ENCODE results near the gene MYRIP. TPM values are rescaled to one million over a fixed set of nuclear protein-coding genes. Genes with fewer than 3 reads are reported as not detected.
A peak's percentile ranks its signal among the peaks of the same experiment; 100 is the strongest.

The MYRIP gene
- polyA plus RNA-seq, 3 donors: not detected

- Histone ChIP-seq H3K9ac (ENCODE audit: insufficient read depth, low read length, poor library complexity, severe bottlenecking) (no peak overlapping the region), H3K4me2 (replicated peaks; ENCODE audit: extremely low read depth, low read length, poor library complexity, severe bottlenecking) (no peak overlapping the region), H4K20me1 (ENCODE audit: insufficient read depth, low read length) (no peaks in the 10 kb centered on the region), H3K36me3 (replicated peaks in 1 of 2; ENCODE audit: control insufficient read depth in 1 of 2, insufficient read depth in 2 of 2, low read length in 2 of 2) (no peaks in the 10 kb centered on the region), H3K27ac (ENCODE audit: low read depth in 1 of 2, low read length in 2 of 2) (no peak overlapping the region), H3K9me3 (replicated peaks in 1 of 2; ENCODE audit: control insufficient read depth in 1 of 2, insufficient read depth in 1 of 2, low read length in 2 of 2) (no peaks in the 10 kb centered on the region), H2AFZ (ENCODE audit: insufficient read depth, low read depth, low read length, poor library complexity, severe bottlenecking) (no peak overlapping the region), H3K79me2 (ENCODE audit: insufficient read depth, low read length) (no peaks in the 10 kb centered on the region), H3K27me3 (ENCODE audit: control insufficient read depth in 2 of 2, insufficient read depth in 2 of 2, low read length in 2 of 2) (no peaks in the 10 kb centered on the region), H3K4me3 (replicated peaks in 1 of 3; ENCODE audit: low read depth in 2 of 3, low read length in 3 of 3) (no peak overlapping the region), H3K4me1 (ENCODE audit: control insufficient read depth in 1 of 2, insufficient read depth in 2 of 2, low read length in 2 of 2) (peaks cover 35 to 44% of the 10 kb centered on the region in 2 donors)
- H3K9me3 Mint-ChIP-seq: peaks cover 0 to 3% (median 0%) of the 10 kb centered on the region in 7 donors
- no peaks in the 10 kb centered on the region for H3K27me3 Mint-ChIP-seq (ENCODE audit: low read depth in 3 of 3)
- TF ChIP-seq CTCF (IDR thresholded peaks at IDR 0.05): no peak
- peak overlapping the region in 2 of 7 donors; percentile 2 to 21 for H3K27ac Mint-ChIP-seq
- peaks cover 45% of the 10 kb centered on the region for H3K4me1 Mint-ChIP-seq
- WGBS (ENCODE audit: insufficient coverage): no CpG with 5 or more reads among the region's 1 CpG
- no peak overlapping the region for H3K4me3 Mint-ChIP-seq
- intact Hi-C loops (cut with micrococcal nuclease): no loop called here
- no peak for DNase-seq
- H3K36me3 Mint-ChIP-seq: no peaks in the 10 kb centered on the region
Measured at GRCh38 chr3:40302784-40303183, 493.4 kb downstream of the MYRIP start.

- Histone ChIP-seq H3K4me3 (replicated peaks in 1 of 3; ENCODE audit: low read depth in 2 of 3, low read length in 3 of 3) (no peak overlapping the region), H3K79me2 (ENCODE audit: insufficient read depth, low read length) (no peaks in the 10 kb centered on the region), H4K20me1 (ENCODE audit: insufficient read depth, low read length) (no peaks in the 10 kb centered on the region), H3K27me3 (ENCODE audit: control insufficient read depth in 2 of 2, insufficient read depth in 2 of 2, low read length in 2 of 2) (no peaks in the 10 kb centered on the region), H2AFZ (ENCODE audit: insufficient read depth, low read depth, low read length, poor library complexity, severe bottlenecking) (no peak overlapping the region), H3K9me3 (replicated peaks in 1 of 2; ENCODE audit: control insufficient read depth in 1 of 2, insufficient read depth in 1 of 2, low read length in 2 of 2) (no peaks in the 10 kb centered on the region), H3K27ac (ENCODE audit: low read depth in 1 of 2, low read length in 2 of 2) (no peak overlapping the region), H3K36me3 (replicated peaks in 1 of 2; ENCODE audit: control insufficient read depth in 1 of 2, insufficient read depth in 2 of 2, low read length in 2 of 2) (no peaks in the 10 kb centered on the region), H3K9ac (ENCODE audit: insufficient read depth, low read length, poor library complexity, severe bottlenecking) (no peak overlapping the region), H3K4me1 (ENCODE audit: control insufficient read depth in 1 of 2, insufficient read depth in 2 of 2, low read length in 2 of 2) (peaks cover 34 to 41% of the 10 kb centered on the region in 2 donors), H3K4me2 (replicated peaks; ENCODE audit: extremely low read depth, low read length, poor library complexity, severe bottlenecking) (no peak overlapping the region)
- WGBS (ENCODE audit: insufficient coverage): 100% methylated on average over 1 of the region's 2 CpGs
- Mint-ChIP-seq H3K9me3 (peaks cover 0 to 3% (median 0%) of the 10 kb centered on the region in 7 donors), H3K27me3 (ENCODE audit: low read depth in 3 of 3) (no peaks in the 10 kb centered on the region), H3K27ac (no peak overlapping the region), H3K4me1 (peaks cover 41% of the 10 kb centered on the region), H3K36me3 (no peaks in the 10 kb centered on the region), H3K4me3 (no peak overlapping the region)
- no peak for DNase-seq
- TF ChIP-seq CTCF (IDR thresholded peaks at IDR 0.05): no peak
- intact Hi-C loops (cut with micrococcal nuclease): no loop called here
Measured at GRCh38 chr3:40304352-40304751, 494.9 kb downstream of the MYRIP start.
